ENCODE data around the gene TOMM34. TPM values are rescaled to one million over a fixed set of nuclear protein-coding genes. Genes with fewer than 3 reads are reported as not detected.
A peak's percentile ranks its signal among the peaks of the same experiment; 100 is the strongest.

TOMM34 gene
- total RNA-seq, 1 experiment from 2014 or later: 61.1 TPM

GRCh38 chr20:44946271-44946852 lies 13.8 kb downstream of the TOMM34 start:
- intact Hi-C loops (cut with micrococcal nuclease; ENCODE audit: unreplicated experiment): no loop called here
- CTCF ChIA-PET: no interaction called here
- DNase-seq: no peak
- Mint-ChIP-seq H3K4me3 (ENCODE audit: low read depth, unreplicated experiment) (no peak overlapping the region), H3K9me3 (ENCODE audit: low read depth, unreplicated experiment) (no peaks in the 10 kb centered on the region), H3K27ac (ENCODE audit: unreplicated experiment) (no peak overlapping the region), H3K27me3 (ENCODE audit: unreplicated experiment) (no peaks in the 10 kb centered on the region), H3K36me3 (ENCODE audit: insufficient read depth, unreplicated experiment) (peaks cover 63% of the 10 kb centered on the region), H3K4me1 (ENCODE audit: low read depth, unreplicated experiment) (no peaks in the 10 kb centered on the region)
- BruUV-seq (replicated peaks): no TSS peak
- no peak for TF ChIP-seq CTCF (IDR thresholded peaks at IDR 0.05; ENCODE audit: unreplicated experiment)

GRCh38 chr20:44945261-44945660 lies 14.9 kb downstream of the TOMM34 start:
- H3K27me3 Mint-ChIP-seq (ENCODE audit: unreplicated experiment): no peaks in the 10 kb centered on the region
- CTCF ChIA-PET: no interaction called here
- H3K27ac Mint-ChIP-seq (ENCODE audit: unreplicated experiment): no peak overlapping the region
- DNase-seq: no peak
- H3K4me3 Mint-ChIP-seq (ENCODE audit: low read depth, unreplicated experiment): no peak overlapping the region
- no TSS peak for BruUV-seq (replicated peaks)
- H3K4me1 Mint-ChIP-seq (ENCODE audit: low read depth, unreplicated experiment): no peaks in the 10 kb centered on the region
- intact Hi-C loops (cut with micrococcal nuclease; ENCODE audit: unreplicated experiment): no loop called here
- TF ChIP-seq CTCF (IDR thresholded peaks at IDR 0.05; ENCODE audit: unreplicated experiment): no peak
- H3K9me3 Mint-ChIP-seq (ENCODE audit: low read depth, unreplicated experiment): no peaks in the 10 kb centered on the region
- peaks cover 69% of the 10 kb centered on the region for H3K36me3 Mint-ChIP-seq (ENCODE audit: insufficient read depth, unreplicated experiment)

- no TSS peak for BruUV-seq (replicated peaks)
- Mint-ChIP-seq H3K27ac (ENCODE audit: unreplicated experiment) (no peak overlapping the region), H3K36me3 (ENCODE audit: insufficient read depth, unreplicated experiment) (peaks cover 67% of the 10 kb centered on the region), H3K9me3 (ENCODE audit: low read depth, unreplicated experiment) (no peaks in the 10 kb centered on the region), H3K4me3 (ENCODE audit: low read depth, unreplicated experiment) (no peak overlapping the region), H3K27me3 (ENCODE audit: unreplicated experiment) (no peaks in the 10 kb centered on the region), H3K4me1 (ENCODE audit: low read depth, unreplicated experiment) (no peaks in the 10 kb centered on the region)
- CTCF ChIA-PET: no interaction called here
- no peak for DNase-seq
- intact Hi-C loops (cut with micrococcal nuclease; ENCODE audit: unreplicated experiment): no loop called here
- no peak for TF ChIP-seq CTCF (IDR thresholded peaks at IDR 0.05; ENCODE audit: unreplicated experiment)
Measured at GRCh38 chr20:44943828-44944227, 16.4 kb downstream of the TOMM34 start.

- DNase-seq: no peak
- intact Hi-C loops (cut with micrococcal nuclease; ENCODE audit: unreplicated experiment): no loop called here
- Mint-ChIP-seq H3K4me3 (ENCODE audit: low read depth, unreplicated experiment) (no peak overlapping the region), H3K27me3 (ENCODE audit: unreplicated experiment) (no peaks in the 10 kb centered on the region), H3K27ac (ENCODE audit: unreplicated experiment) (no peak overlapping the region), H3K4me1 (ENCODE audit: low read depth, unreplicated experiment) (peaks cover 6% of the 10 kb centered on the region), H3K9me3 (ENCODE audit: low read depth, unreplicated experiment) (no peaks in the 10 kb centered on the region), H3K36me3 (ENCODE audit: insufficient read depth, unreplicated experiment) (peaks cover 80% of the 10 kb centered on the region)
- TF ChIP-seq CTCF (IDR thresholded peaks at IDR 0.05; ENCODE audit: unreplicated experiment): no peak
- CTCF ChIA-PET: interaction anchor here (0.5 to 1.2 kb wide), 2 partner anchors 17 to 25 kb away, joined by 3 to 6 read pairs; partner anchors contain the start of gene TOMM34
- BruUV-seq (replicated peaks): TSS peak; percentile 39
Measured at GRCh38 chr20:44942264-44942973, 17.8 kb downstream of the TOMM34 start.
